ENCODE results near the gene OR6C1. TPM values are rescaled to one million over a fixed set of nuclear protein-coding genes. Genes with fewer than 3 reads are reported as not detected.

Gene OR6C1
- total and polyA plus RNA-seq, 8 donors: not detected

DNA sequence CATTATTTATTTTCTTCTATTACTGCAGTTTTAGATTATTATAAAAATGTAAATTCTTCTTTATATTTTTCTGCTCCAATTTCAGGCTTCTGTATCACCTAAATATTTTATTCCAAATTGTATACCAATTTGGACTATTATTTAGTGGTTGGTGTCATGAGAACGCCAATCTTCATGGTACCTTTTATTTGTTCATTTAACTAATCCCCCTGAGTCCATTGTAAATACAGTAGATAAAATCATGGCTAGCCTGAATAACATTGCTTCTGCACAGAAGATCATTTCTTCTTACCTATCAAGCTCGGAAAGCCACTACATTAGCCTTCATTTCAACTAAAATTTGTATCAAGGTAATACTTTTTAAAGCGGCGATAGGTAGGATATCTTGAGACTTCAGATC, 48.5 kb downstream of the OR6C1 start, which contains the start of gene OR6C75:
Gene OR6C75, plus strand, starts transcription at position 301 of the 400 bp plus-strand sequence. CDS start 2,136 bp downstream, outside the sequence.
- Histone ChIP-seq H3K27ac (no peak within 1 kb of the TSS), H3K27me3 (no peaks in the 10 kb centered on the region), H3K36me3 (no peaks in the 10 kb centered on the region), H3K4me1 (no peaks in the 10 kb centered on the region), H3K9me3 (no peaks in the 10 kb centered on the region), H3K4me3 (no peak within 1 kb of the TSS)
- 77 to 90% (median 82%) methylated on average over 4 of the region's 4 CpGs for WGBS, 5 donors
- TF ChIP-seq POLR2A (IDR thresholded peaks at IDR 0.05) (no peak), CTCF (IDR thresholded peaks at IDR 0.05) (no peak), POLR2AphosphoS5 (IDR thresholded peaks at IDR 0.05) (no peak), EP300 (IDR thresholded peaks at IDR 0.05) (no peak)
- DNase-seq: no peak
- intact Hi-C loops (cut with DNase I; ENCODE audit: low total_unique reads): no loop called here

DNA sequence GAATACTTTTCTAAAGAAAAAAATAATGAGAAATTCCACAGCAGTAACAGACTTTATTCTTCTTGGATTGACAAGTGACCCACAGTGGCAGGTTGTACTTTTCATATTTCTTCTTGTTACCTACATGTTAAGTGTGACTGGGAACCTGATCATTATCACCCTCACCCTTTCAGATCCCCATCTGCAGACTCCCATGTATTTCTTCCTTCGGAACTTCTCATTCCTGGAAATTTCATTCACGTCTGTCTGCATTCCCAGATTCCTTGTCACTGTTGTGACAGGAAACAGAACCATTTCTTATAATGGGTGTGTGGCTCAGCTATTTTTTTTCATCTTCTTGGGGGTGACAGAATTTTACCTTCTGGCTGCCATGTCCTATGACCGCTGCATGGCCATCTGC, 50.9 kb downstream of the OR6C1 start:
- Histone ChIP-seq H3K4me3 (no peak overlapping the region), H3K4me1 (no peaks in the 10 kb centered on the region), H3K36me3 (no peaks in the 10 kb centered on the region), H3K27me3 (no peaks in the 10 kb centered on the region), H3K9me3 (no peaks in the 10 kb centered on the region), H3K27ac (no peak overlapping the region)
- WGBS, 5 donors: 65 to 80% (median 78%) methylated on average over 3 of the region's 3 CpGs
- no peak for DNase-seq
- no peak for TF ChIP-seq EP300 (IDR thresholded peaks at IDR 0.05)
- TF ChIP-seq POLR2AphosphoS5 (IDR thresholded peaks at IDR 0.05): no peak
- no peak for TF ChIP-seq CTCF (IDR thresholded peaks at IDR 0.05)
- TF ChIP-seq POLR2A (IDR thresholded peaks at IDR 0.05): no peak
- intact Hi-C loops (cut with DNase I; ENCODE audit: low total_unique reads): no loop called here

Other genes starting within 250 kb of the OR6C1 start
- not detected for gene OR9K2, start 187.9 kb upstream of the OR6C1 start, total RNA-seq
- gene OR9K2, start 187.9 kb upstream of the OR6C1 start, polyA plus RNA-seq: not detected
- gene OR10A7, start 93.3 kb upstream of the OR6C1 start, total RNA-seq: not detected
- not detected for gene OR10A7, start 93.3 kb upstream of the OR6C1 start, polyA plus RNA-seq
- gene OR6C74, start 69.7 kb upstream of the OR6C1 start, total RNA-seq: not detected
- gene OR6C74, start 69.7 kb upstream of the OR6C1 start, polyA plus RNA-seq: not detected
- gene OR6C6, start 17.8 kb upstream of the OR6C1 start, total RNA-seq: not detected
- gene OR6C6, start 17.8 kb upstream of the OR6C1 start, polyA plus RNA-seq: not detected
- not detected for gene OR6C3, start 16.4 kb downstream of the OR6C1 start, total RNA-seq
- not detected for gene OR6C3, start 16.4 kb downstream of the OR6C1 start, polyA plus RNA-seq
- not detected for gene OR6C75, start 48.6 kb downstream of the OR6C1 start, total RNA-seq
- gene OR6C75, start 48.6 kb downstream of the OR6C1 start, polyA plus RNA-seq: not detected
- not detected for gene OR6C65, start 86.2 kb downstream of the OR6C1 start, total RNA-seq
- gene OR6C65, start 86.2 kb downstream of the OR6C1 start, polyA plus RNA-seq: not detected
- gene OR6C76, start 111.9 kb downstream of the OR6C1 start, total RNA-seq: not detected
- not detected for gene OR6C76, start 111.9 kb downstream of the OR6C1 start, polyA plus RNA-seq
- not detected for gene OR6C2, start 129.7 kb downstream of the OR6C1 start, total RNA-seq
- gene OR6C2, start 129.7 kb downstream of the OR6C1 start, polyA plus RNA-seq: not detected
- not detected for gene OR6C70, start 155.8 kb downstream of the OR6C1 start, total RNA-seq
- gene OR6C70, start 155.8 kb downstream of the OR6C1 start, polyA plus RNA-seq: not detected
- not detected for gene OR6C68, start 178.0 kb downstream of the OR6C1 start, total RNA-seq
- gene OR6C68, start 178.0 kb downstream of the OR6C1 start, polyA plus RNA-seq: not detected
- not detected for gene OR6C4, start 235.3 kb downstream of the OR6C1 start, total RNA-seq
- gene OR6C4, start 235.3 kb downstream of the OR6C1 start, polyA plus RNA-seq: not detected

All from stomach (tissue), 9 donors.